ENCODE measurements around the gene ETV1.

The ETV1 gene

GRCh38 chr7:13988065-13988464, 1.4 kb downstream of the ETV1 start:
- DNase-seq (ENCODE audit: extremely low spot score, insufficient read length, low read depth) (no peak), FAIRE-seq (no peak)

GRCh38 chr7:13987395-13987794, 2.1 kb downstream of the ETV1 start:
- DNase-seq (ENCODE audit: extremely low spot score, insufficient read length, low read depth) = no peak

GRCh38 chr7:13986208-13986607, 3.3 kb downstream of the ETV1 start:
- FAIRE-seq (no peak), DNase-seq (ENCODE audit: extremely low spot score, insufficient read length, low read depth) (no peak)

More at GRCh38 chr7:13987395-13987794, 2.1 kb downstream of the ETV1 start:
- FAIRE-seq = no peak

GRCh38 chr7:13984831-13985685, 4.4 kb downstream of the ETV1 start:
- FAIRE-seq = no peak
- DNase-seq (ENCODE audit: extremely low spot score, insufficient read length, low read depth) = no peak

- FAIRE-seq (no peak), DNase-seq (ENCODE audit: extremely low spot score, insufficient read length, low read depth) (no peak)
Observed at GRCh38 chr7:13984061-13984460, 5.4 kb downstream of the ETV1 start.

GRCh38 chr7:13982940-13983677, 6.4 kb downstream of the ETV1 start:
- no peak for FAIRE-seq
- DNase-seq (ENCODE audit: extremely low spot score, insufficient read length, low read depth) = no peak

GRCh38 chr7:13981070-13981469, 8.4 kb downstream of the ETV1 start:
- DNase-seq (ENCODE audit: extremely low spot score, insufficient read length, low read depth) (no peak), FAIRE-seq (no peak)

GRCh38 chr7:13980474-13980873, 9.0 kb downstream of the ETV1 start:
- FAIRE-seq (no peak), DNase-seq (ENCODE audit: extremely low spot score, insufficient read length, low read depth) (no peak)

- FAIRE-seq = no peak
- no peak for DNase-seq (ENCODE audit: extremely low spot score, insufficient read length, low read depth)
Observed at GRCh38 chr7:13979671-13980435, 9.6 kb downstream of the ETV1 start.

- DNase-seq (ENCODE audit: extremely low spot score, insufficient read length, low read depth) (no peak), FAIRE-seq (no peak)
Observed at GRCh38 chr7:13976594-13976993, 12.9 kb downstream of the ETV1 start.

- no peak for DNase-seq (ENCODE audit: extremely low spot score, insufficient read length, low read depth)
- no peak for FAIRE-seq
Observed at GRCh38 chr7:13965077-13965476, 24.4 kb downstream of the ETV1 start.

- FAIRE-seq (no peak), DNase-seq (ENCODE audit: extremely low spot score, insufficient read length, low read depth) (no peak)
Observed at GRCh38 chr7:13963925-13964324, 25.5 kb downstream of the ETV1 start.

GRCh38 chr7:13955494-13955893, 34.0 kb downstream of the ETV1 start:
- no peak for DNase-seq (ENCODE audit: extremely low spot score, insufficient read length, low read depth)
- no peak for FAIRE-seq

GRCh38 chr7:13953368-13953767, 36.1 kb downstream of the ETV1 start:
- no peak for DNase-seq (ENCODE audit: extremely low spot score, insufficient read length, low read depth)
- FAIRE-seq = no peak

GRCh38 chr7:13952921-13953320, 36.5 kb downstream of the ETV1 start:
- no peak for FAIRE-seq
- no peak for DNase-seq (ENCODE audit: extremely low spot score, insufficient read length, low read depth)

- no peak for FAIRE-seq
- DNase-seq (ENCODE audit: extremely low spot score, insufficient read length, low read depth) = no peak
Observed at GRCh38 chr7:13949939-13950338, 39.5 kb downstream of the ETV1 start.

GRCh38 chr7:13949445-13949844, 40.0 kb downstream of the ETV1 start:
- no peak for DNase-seq (ENCODE audit: extremely low spot score, insufficient read length, low read depth)
- FAIRE-seq = no peak

GRCh38 chr7:13948019-13948801, 41.3 kb downstream of the ETV1 start:
- DNase-seq (ENCODE audit: extremely low spot score, insufficient read length, low read depth) (no peak), FAIRE-seq (no peak)

GRCh38 chr7:13947535-13947934, 41.9 kb downstream of the ETV1 start:
- no peak for FAIRE-seq
- no peak for DNase-seq (ENCODE audit: extremely low spot score, insufficient read length, low read depth)

GRCh38 chr7:13946181-13946580, 43.3 kb downstream of the ETV1 start:
- DNase-seq (ENCODE audit: extremely low spot score, insufficient read length, low read depth) = no peak
- FAIRE-seq = no peak
